Raji (cell line): ENCODE measurements around the gene MAP6D1.

Experiments
- POLR2A ChIP-seq: IDR thresholded peaks from 2 replicates; pipeline ENCODE4 v1.6.1; 2011; ENCODE audit warnings: low read depth, low read length, control low read depth; ENCODE audit not compliant: insufficient read depth

Gene MAP6D1

GRCh38 chr3:183825456-183826161 lies at the start of gene MAP6D1:
MAP6D1 (minus strand) TSS chr3:183825577; CDS start chr3:183825547, 30 bp downstream.
- TF ChIP-seq POLR2A: no peak

DNA sequence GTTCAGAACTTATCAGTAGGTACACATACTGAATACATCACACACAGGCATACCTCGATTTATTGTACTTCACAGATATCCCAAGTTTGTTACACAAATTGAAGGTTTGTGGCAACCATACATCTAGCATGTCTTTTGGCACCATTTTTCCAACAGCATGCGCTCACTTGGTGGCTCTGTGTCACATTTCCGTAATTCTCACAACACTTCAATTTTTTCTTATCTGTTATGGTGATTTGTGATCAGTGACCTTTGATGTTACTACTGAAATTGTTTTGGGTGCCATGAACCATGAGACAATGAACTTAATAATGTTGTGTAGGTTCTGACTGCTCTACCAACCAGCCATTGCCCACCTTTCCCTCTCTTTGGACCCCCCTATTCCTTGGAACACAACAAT lies 48.5 kb upstream of the MAP6D1 start:
- TF ChIP-seq POLR2A: no peak

- no peak for TF ChIP-seq POLR2A
Measured at GRCh38 chr3:183871541-183871940, 46.2 kb upstream of the MAP6D1 start.

DNA sequence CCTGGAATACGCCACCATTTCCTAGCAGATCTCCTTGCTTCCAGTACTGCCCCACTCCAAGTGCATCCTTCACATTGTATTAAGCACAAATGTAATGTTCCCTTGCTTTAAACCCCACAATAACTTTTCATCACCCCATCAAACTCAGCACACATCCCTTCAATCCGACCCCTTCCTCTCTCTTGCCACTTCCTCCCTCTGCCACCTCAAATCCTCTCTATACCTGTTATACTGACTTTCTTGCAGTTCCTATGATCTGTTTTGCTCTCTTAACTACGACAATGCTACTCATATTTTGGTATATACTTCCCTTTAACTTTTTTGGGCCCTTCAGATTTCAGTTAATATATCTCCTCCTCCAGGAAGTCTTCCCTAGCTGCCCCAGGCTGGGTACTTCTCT lies 45.2 kb upstream of the MAP6D1 start:
- no peak for TF ChIP-seq POLR2A

DNA sequence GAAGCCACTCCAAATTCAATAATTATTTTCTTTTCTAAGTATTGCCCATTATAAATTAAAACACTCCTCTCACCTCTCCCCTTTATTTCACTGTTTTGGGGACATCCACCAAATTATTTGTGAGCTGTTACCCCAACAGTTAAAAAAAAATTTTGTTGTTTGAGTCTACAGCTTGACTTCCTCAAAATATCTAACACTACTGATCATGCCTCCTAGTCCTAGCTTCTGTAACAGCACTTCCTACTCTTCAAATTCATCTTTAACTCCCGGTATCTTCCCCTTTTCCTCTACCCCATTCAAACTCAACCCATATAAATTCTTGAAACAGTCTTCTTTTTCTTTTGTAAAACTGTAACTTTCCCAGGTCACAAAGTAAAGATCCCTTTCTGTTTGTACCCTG lies 43.4 kb upstream of the MAP6D1 start:
- TF ChIP-seq POLR2A: no peak

GRCh38 chr3:183862610-183863009 lies 37.2 kb upstream of the MAP6D1 start:
- TF ChIP-seq POLR2A: no peak

DNA sequence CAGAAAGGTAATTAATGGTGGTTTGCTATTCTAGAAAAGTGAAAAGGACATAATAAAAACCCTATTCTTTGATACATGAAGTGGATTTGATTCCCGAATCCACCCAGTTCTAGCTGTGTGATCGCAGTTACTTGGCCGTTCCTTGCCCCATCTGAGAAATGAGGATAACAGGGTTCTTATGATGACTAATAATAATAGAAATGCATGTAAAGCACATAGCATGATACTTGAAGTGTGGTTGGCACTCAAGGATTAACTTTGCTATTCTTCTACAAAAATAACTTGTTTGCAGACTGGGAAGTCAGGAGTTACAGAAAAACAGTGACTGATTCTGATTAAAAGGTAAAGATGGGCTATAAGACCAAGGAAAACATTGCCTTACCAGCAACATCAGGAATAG lies 32.5 kb upstream of the MAP6D1 start:
- no peak for TF ChIP-seq POLR2A

GRCh38 chr3:183854318-183855035 lies 29.1 kb upstream of the MAP6D1 start:
- no peak for TF ChIP-seq POLR2A

DNA sequence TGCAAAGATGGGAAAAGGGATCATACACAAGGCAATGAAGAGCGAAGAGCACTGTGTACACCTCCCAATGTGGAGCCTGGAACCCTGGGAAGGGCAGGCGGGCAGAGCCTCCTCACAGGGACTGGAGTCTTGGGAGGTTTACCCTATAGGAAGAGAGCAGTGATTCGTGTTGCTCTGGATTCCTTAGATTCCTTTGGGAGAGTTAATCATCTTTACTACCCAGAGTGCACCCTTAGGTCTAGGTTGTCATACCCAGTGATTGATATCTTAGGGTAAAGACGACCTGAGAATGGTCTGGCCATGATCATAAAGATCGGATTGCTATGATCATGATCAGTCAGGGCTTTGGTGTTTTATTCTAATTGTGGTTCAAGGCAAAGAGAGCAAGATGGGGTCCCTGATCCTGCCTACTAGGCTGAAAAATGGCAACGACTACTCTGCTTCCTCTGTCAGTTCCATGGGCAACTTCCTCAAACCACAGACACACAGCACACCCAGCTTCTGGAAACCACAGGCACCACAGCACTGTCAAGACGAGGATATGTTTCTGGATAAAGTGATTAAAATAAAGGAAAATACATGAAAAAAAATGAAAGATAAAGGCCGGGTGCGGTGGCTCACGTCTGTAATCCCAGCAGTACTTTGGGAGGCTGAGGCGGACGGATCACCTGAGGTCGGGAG lies 20.4 kb upstream of the MAP6D1 start:
- no peak for TF ChIP-seq POLR2A

- TF ChIP-seq POLR2A: no peak
Measured at GRCh38 chr3:183845090-183845489, 19.7 kb upstream of the MAP6D1 start.

DNA sequence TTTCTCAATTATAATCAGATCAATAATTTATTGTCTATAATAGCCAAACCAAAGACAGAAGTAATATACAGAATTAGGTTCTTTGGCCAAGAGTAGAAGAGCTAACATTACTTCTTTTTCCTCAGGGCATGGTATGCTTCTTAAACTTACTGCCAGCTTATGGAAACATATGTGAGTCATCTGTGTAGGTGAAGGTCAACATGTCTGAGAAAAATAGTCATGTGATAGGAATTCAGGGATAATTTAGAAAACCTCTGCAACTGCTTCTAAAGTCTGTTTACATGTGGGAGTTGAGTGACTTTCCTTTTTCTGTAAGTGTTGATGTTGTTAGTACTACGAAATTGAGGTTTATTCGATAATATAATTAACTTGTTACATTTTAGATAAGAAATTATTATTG lies 19.2 kb upstream of the MAP6D1 start:
- TF ChIP-seq POLR2A: no peak

DNA sequence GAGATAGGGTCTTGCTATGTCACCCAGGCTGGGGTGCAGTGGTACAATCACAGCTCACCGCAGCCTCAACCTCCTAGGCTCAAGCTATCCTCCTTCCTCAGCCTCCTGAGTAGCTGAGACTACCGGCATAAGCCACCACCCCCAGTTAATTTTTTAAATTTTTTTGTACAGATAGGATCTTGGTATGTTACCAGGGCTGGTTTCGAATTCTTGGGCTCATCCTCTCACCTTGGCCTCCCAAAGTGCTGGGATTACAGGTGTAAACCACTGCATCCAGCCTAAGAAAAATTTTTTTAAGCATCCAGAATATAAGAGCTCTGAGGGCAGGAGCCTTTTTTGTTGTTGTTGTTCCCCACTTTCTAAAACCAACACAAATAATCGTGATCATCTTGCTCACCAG lies 14.4 kb upstream of the MAP6D1 start:
- TF ChIP-seq POLR2A: no peak

GRCh38 chr3:183837894-183838293 lies 12.5 kb upstream of the MAP6D1 start:
- no peak for TF ChIP-seq POLR2A

GRCh38 chr3:183837390-183837789 lies 12.0 kb upstream of the MAP6D1 start:
- no peak for TF ChIP-seq POLR2A

- no peak for TF ChIP-seq POLR2A
Measured at GRCh38 chr3:183833516-183833915, 8.1 kb upstream of the MAP6D1 start.

DNA sequence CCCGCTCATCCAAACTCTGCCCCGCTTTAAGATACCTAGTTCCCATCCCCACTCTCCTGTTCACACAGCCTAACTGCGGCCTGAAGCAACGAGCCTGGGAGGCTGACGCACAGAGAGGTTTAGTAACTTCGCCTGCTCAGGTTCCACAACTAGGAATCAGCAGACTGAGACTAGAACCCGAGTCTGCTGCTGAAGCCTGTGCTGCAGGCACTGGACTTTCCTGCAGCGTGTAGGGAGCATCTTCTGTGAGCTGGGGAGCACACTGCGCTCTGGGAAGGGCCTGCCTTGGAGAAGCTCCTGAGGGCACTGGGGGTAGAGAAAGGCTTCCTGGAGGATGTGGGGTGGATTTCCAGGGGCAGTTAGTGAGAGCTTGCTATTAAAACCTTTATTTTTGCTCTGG lies 4.8 kb upstream of the MAP6D1 start:
- TF ChIP-seq POLR2A: no peak
